HG03045 (cell line): ENCODE results near the gene EED.

ENCODE experiments used
- ATAC-seq: cut with Tn5 transposase; IDR thresholded peaks from one replicate; pipeline ENCODE4 v1.9.1; 2021; ENCODE audit warnings: mild to moderate bottlenecking, moderate library complexity; ENCODE audit not compliant: unreplicated experiment

The EED gene

DNA sequence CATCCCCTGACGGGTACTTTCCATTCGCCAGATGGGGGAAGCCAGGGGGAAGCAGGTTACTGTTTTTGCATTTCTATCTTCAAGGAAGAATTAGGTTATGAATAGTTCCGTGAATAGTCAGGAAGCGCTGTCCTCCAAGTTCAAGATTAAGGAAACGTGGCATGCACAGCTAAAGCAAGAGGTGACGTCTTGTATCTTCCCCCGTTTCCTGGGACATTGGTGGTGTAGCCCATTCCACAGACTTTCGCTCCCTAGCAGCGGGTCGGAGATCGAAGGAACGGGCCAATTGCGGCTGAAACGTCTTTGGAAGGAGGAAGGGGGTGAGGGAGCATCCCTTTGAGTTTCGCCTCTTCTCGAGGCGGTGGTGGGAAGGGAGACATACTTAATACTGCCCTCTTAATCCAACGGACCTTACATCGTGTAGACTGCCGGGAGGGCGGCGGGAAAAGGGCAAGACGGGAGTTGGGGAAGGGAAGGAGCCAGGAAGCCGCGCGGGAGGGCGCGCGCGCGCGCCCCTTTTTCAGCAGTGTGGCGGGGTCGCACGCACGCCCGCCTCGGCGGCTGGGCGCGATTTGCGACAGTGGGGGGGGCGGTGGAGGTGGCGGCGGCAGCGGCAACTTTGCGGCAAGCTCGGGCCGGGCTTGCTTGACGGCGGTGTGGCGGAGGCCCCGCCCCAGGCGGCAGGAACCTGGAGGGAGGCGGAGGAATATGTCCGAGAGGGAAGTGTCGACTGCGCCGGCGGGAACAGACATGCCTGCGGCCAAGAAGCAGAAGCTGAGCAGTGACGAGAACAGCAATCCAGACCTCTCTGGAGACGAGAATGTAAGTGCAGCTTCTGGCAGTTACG is at the start of gene EED:
TSS of gene EED (plus strand) at position 232 of the 847 bp plus-strand sequence. CDS start at position 709, 477 bp downstream.
- ATAC-seq = peak; percentile 64

DNA sequence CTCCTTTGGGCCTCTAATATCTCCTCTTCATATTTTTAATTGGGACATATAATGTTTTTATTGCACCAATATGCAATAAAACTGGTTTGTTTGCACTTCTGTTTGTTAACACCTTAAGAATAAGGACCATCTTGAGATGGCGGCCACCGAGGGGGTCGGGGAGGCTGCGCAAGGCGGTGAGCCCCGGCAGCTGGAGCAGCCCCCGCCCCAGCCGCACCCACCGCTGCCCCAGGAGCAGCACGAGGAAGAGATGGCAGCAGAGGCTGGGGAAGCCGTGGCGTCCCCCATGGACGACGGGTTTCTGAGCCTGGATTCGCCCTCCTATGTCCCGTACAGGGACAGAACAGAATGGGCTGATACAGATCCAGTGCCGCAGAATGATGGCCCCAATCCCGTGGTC is 49.6 kb upstream of the EED start:
- no peak for ATAC-seq

DNA sequence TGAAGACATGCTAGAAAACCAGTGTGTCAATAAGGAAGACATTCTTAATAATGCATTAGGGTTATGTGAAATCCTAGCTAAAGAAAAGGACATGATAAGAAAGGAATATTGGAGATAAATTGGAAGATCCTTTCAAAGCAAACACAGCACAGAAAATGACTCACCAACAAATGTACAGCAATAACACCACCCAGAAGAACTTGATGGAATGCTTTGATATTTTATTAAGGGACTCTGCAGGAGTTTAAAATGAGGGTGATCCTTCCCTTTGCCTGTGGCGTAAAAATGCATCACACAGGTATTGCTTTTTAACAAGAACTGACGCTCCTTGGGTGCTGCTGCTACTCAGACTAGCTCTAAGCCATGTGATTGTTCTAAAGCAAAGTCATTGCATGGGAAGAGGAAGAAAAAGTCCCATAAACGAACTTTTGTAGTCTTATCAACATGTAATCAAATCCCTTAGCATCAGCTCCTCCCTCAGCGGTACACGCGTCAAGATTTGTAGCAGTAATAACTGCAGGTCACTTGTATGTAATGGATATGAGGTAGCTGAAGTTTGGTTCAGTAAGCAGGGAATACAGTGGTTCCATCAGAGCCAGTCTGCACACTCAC is 48.4 kb upstream of the EED start:
- no peak for ATAC-seq

- no peak for ATAC-seq
These were observed 47.6 kb upstream of the EED start for GRCh38 chr11:86196913-86197312.

DNA sequence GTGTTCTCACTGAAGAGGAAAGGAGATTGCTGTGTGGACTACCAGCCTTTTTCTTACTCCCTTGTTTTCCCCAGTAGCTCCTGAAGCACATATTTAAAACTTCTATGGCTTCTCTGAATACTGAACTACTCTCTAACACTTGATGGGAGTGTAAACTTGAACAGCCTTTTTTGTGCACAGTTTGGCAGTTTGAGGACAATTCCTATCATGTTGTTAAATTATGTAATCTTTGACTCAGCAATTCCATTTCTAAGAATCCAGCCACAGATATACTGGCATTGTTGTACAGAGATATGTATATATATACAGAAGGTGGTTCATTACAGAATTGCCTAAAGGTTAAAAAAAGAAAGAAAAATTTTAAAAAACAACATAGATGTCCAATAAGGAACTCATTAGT is 47.1 kb upstream of the EED start:
- no peak for ATAC-seq

- no peak for ATAC-seq
These were observed 46.4 kb upstream of the EED start for GRCh38 chr11:86198139-86198538.

DNA sequence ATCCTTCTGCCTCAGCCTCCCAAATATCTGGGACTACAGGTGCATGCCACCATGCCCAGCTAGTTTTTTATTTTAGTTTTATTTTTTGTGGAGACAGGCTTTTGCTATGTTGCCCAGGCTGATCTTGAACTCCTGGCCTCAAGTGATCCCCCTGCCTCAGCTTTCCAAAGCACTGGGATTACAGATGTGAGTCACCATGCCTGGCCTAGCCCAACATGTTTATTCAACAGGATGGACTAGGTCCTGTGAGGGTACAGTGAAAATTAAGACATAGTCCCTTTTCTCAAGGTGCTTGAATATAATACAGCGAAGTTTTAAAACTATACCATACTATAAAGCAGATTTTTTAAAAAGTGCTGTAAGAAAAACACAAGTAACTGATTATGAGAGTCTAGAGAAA is 45.2 kb upstream of the EED start:
- no peak for ATAC-seq

GRCh38 chr11:86201371-86201884 is 43.1 kb upstream of the EED start:
- no peak for ATAC-seq

- peak; percentile 40 for ATAC-seq
These were observed 42.6 kb upstream of the EED start for GRCh38 chr11:86202013-86202336.

DNA sequence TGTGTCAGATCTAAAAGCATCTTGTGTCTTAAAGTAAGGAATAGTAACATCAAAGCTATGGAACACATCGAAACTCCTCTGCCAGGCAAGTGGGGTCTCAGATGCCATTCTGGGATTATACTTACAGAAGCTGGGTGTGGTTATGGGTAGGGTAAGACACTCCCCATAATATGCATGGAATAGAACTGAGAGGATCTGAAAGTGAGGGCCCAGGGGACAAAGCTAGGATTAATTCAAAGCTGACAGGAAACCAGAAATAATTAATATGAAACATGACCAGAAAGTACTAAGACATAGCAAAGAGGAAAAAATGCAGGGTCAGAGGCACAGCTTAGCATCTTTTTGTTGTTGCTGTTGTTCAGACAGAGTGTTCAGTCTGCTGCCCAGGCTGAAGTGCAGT is 40.2 kb upstream of the EED start:
- ATAC-seq = no peak

DNA sequence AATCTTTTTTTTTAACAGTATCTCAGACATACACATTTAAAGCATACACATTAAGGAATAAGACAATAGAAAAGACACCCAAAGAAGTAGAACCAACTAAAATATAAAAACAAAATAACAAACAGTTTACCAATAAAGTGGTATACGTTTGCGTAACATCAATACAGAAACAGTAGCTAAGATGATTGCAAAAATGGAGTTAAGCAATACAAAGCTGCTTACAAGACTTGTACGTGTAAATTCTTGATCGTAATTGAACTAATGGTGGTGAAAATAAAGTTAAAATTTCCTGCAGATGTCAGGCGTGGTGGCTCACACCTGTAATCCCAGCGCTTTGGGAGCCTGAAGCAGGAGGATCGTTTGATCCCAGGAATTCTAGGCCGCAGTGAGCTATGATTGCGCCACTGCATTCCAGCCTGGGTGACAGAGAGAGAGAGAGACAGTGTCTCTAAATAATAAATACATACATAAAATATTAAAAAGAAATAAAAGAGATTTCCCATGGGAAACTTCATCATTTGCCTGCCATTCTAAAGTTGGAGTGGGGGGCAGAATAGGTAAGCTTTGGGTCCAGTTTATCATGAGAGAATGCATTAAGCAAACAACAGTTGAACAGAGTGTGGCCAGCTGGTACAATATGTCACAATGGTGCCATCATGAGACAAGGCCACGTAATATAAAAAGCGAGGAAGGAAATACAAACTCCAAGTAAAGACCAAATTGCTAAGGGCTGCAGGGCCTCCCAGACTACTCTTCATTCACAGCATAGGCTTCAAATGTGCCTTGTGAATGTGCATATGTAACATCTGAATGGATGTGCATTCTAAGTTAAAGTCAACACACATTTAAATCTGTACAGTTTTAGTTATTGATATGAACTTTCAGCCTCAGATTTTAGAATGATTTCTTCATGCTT is 38.9 kb upstream of the EED start:
- ATAC-seq = no peak

GRCh38 chr11:86206337-86206695 is 38.2 kb upstream of the EED start:
- no peak for ATAC-seq

DNA sequence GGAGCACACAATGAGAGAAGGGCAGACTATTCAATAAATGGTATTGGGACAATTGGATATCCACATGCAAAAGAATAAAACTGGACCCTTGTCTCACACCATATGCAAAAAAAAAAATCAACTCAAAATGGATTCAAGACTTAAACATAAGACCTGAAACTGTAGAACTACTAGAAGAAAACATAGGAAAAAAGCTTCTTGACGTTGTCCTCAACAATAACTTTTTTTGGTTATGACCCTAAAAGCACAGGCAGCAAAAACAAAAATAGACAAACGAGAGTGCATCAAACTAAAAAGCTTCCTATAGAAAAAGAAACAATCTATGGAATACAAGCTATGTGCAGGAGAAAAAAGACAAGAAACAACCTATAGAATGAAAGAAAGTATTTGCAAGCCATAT is 37.1 kb upstream of the EED start:
- no peak for ATAC-seq

DNA sequence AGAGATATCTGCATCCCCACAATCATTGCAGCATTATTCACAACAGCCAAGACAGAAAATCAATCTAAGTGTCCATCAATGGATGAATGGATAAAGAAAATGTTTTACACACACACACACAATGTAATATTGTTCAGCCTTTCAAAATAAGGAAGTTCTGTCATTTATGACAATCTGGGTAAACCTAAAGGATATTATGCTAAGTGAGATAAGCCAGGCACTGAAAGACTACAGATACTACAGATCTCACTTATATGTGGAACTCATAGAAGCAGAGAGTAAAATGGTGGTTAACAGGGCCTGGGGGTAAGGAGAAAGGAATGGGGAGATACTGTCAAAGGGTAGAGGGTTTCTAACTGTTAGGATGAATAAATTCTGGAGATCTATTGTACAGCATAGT is 36.0 kb upstream of the EED start:
- ATAC-seq = no peak

DNA sequence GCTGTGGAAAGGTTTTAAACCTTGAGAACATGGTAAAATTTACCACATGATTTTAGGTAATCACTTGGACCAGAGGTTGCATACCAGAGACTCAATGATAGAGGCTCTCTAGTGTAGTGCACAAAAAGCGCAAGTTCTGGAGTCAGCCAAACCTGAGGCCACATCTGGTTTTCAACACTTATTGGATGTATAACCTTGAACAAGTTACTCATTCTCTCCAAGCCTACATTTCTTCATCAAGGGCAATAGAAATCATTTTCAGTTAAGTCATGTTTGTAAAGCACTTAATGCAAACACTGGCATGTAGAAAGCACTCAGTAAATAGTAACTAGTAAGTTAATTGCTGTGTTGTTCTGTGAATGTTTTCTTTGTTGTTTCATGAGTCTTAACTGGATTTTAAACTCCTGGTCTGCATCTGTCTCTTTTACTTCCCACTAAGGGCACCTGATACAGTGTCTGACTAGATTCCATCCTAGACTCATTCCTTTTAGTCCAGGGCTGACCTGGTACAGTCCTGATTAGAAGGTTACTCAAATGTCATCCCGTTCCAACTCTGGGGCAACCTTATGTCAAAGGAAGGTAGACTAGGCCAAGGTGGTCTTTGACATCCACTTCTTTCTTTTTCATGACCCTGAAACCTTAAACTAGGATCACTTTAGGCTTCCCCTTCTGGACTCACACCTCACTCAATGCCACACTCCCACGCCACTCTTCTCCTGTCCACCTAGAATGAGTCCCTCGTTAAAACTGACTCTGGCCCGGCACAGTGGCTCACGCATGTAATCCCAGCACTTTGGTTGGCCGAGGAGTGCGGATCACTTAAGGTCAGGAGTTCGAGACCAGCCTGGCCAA is 34.5 kb upstream of the EED start:
- ATAC-seq = no peak

DNA sequence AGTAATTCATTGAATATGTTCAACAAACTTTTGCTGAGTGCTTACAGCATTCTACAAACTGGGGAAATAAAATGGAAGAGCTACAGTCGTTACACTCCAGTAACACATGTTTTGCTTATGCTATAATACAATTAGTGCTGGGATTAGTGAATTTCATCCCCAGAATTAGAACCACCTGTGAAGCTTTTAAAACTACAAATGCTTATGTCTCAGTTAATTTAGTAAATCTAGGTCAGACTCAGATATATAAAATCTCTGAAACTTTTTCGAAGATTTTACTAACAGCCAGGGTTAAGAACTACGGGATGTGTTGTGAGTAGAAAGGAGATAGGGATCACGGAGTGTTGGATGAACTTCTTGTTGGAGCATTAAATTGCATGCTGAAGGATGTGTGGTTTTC is 33.7 kb upstream of the EED start:
- no peak for ATAC-seq

GRCh38 chr11:86211619-86212018 is 32.9 kb upstream of the EED start:
- ATAC-seq = peak; percentile 42

DNA sequence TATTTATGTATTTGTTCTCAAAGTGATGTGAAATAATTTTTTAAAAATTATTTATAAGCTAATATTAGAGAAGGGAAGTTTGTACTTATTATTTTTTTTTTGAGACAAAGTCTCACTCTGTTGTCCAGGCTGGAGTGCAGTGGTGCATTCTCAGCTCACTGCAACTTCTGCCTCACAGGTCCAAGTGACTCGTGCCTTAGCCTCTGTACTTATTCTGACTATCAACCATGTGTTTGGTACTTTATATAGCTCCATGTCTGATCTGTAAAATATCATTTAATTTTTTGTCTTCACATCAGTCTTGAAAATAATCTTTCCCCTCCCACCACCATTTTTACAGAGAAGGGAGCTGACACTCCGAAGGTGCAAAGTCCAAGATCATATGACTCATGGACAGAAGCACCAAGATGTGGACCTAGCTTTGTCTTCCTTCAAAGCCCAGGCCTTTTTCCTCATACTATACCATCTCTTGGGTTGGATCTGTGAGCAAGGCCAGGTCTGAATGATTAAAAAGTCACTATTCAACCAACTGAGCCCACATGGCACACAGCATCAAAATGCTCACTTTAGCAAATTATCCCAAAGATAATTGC is 32.4 kb upstream of the EED start:
- ATAC-seq = no peak

- peak; percentile 57 for ATAC-seq
These were observed 29.8 kb upstream of the EED start for GRCh38 chr11:86214710-86215109.
